HG03457 (cell line): ENCODE data around the gene KSR2.

ENCODE experiments used
- ATAC-seq: cut with Tn5 transposase; IDR thresholded peaks from one replicate; pipeline ENCODE4 v1.9.1; 2021; ENCODE audit warnings: moderate number of reproducible peaks; ENCODE audit not compliant: unreplicated experiment

KSR2 gene

DNA sequence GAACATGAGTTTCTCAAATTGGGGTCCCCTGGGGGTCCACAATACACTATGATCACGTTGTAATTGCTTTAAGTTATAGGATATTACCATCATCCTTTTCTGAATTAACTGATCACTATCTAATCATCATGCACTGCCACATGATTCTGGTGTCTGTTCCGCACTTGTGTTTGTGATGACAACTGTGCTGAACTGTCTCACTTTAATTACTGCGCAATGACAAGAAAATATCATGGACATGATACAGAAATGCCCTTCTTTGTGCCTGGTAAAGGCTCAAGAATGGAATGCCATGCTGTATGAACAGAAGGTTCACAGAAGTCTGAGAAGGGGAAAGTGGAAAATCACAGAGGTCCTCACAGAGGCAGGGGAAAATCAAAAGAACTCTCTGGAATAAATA lies 541.6 kb downstream of the KSR2 start:
- no peak for ATAC-seq

DNA sequence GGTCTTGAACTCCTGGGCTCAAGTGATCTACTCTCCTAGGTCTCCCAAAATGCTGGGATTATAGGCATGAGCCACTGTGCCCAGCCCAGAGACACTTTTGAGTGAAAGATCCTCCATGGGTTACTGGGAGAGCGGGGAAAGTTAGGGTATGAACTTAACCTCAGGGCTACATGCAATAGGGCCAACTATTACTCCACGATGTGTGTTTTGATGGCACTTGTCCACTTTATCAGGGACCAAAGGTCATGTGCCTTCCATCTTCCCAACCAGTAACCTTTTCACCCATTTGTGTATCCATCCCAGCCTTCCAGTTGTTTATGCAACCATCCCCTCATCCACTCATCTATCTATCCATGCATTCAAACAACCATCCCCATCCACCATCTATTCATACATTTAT lies 546.8 kb downstream of the KSR2 start:
- ATAC-seq = no peak

DNA sequence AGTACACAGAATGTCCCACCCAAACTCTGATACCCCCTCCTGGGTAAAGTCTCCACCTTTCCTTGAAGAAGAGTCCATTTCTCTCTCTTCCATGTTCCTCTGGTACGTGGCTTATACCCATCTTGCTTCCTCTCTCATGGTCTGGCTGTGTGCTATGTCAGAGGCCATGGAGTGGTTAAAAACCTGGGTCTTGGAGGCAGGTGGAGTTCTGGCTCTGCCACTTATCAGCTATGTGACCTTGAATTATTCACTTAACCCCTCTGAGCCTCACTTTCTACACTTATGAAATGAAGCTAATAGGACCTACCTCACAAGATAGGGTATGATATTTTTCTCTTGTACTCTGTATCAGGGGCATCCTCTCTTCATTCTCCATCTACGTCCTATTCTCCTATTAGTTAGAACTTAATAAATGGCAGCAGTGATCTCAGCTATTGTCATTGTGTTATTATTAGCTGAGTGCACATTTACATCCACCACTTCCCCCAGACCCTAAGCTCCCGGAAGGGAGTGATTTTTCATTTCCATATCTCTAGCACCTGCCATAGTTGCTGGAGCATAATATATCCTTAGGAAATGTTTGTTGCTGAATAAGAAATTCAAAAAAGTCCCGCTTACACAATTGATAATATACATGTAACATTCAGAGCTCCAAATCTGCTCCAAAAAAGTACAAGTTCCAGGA lies 547.6 kb downstream of the KSR2 start:
- no peak for ATAC-seq

DNA sequence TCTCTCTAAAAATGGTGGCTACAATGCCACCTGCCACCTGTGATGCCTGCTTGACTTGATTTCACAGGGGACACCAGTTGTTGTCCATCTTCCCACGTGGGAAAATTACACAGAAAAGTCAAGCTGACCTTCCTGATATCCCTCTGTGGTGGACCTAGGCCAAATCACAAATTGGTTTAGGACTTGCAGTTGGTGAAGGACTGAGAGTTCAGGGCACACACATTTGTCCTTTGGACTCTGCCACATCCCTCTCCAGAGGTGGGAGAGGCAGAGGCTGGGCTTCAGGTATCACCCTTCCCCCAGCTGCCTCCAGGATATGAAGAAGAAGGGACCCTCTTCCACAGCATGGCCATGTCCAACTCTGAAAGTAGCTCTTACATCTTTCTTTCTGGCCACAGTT lies 551.8 kb downstream of the KSR2 start:
- no peak for ATAC-seq

DNA sequence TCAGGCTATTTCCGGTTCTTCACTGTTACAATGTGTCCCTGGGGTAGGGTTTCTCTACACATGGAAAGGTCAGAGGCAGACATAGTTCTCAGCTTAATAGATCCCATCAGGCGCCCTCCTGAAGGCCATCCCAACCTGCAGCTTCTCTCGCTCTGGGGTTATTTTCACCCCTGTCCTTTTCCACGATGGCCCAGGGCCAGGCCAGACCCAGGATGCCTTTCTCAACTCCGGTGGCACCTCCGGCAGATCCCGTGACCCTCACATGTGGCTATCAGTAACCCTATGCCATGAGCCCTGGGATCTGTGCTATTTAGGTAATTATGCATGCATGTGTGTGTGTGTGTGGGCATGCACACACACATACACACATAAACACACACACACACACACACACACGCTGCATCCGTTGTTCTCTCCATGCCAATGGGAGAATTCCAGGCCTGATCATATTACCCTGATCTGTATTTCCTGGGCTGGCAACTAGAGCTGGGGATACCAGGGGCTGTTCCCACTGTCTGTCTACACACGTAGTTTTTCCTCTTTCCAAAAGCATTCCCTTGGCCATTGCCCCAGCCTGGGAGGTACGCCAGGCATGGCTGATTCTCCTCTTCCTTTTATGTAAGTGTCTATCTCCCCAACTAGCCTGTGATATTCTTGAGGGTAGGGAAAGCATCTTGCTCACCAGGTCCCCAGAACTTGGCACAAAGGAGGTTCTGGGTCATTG lies 556.2 kb downstream of the KSR2 start:
- no peak for ATAC-seq

DNA sequence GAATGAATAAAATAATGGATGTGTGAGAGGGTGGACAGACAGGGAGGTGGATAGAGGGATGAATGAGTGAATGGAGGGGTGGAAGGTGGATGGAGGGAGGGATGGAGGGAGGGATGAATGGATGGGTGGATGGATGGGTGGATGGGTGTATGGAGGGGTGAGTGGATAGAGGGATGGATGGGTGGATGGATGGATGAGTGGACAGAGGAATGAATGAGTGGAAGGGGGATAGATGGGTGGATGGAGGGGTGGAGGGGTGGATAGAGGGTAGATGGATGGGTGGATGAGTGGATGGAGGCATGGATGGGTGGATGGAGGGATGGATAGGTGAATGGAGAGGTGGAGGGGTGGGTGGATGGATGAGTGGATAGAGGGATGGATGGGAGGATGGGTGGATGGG lies 559.5 kb downstream of the KSR2 start:
- ATAC-seq = no peak

DNA sequence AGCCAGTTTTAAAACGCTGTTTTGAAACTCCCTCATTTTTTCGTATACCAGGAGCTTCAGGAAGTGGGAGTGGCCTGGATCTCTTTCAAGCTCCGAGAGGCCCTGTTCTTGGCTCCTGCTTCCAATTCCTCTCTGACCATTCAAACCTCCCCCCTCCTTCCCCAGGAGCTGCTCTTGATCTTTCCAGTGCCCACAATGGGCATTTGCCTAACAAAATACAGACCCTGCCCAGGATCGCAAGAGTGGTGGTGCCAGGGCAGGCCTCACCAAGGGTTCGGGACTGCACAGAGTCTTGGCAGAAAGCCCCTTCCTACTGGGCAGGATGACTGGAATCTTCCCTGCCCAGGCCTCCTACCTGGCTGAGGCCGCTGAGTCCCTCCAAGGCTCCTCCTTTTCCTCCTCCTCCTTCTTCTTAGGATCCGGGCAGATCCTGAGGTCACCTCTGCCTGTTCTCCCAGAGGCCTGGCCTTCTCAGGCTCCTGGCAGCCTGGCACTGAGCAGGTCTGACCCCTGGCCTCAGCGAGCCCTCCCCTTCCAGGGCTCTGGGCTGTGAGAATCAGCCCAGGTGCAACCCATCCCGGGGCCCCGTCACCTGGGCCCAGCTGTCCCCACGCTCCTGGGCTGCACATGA lies 560.5 kb downstream of the KSR2 start:
- no peak for ATAC-seq

DNA sequence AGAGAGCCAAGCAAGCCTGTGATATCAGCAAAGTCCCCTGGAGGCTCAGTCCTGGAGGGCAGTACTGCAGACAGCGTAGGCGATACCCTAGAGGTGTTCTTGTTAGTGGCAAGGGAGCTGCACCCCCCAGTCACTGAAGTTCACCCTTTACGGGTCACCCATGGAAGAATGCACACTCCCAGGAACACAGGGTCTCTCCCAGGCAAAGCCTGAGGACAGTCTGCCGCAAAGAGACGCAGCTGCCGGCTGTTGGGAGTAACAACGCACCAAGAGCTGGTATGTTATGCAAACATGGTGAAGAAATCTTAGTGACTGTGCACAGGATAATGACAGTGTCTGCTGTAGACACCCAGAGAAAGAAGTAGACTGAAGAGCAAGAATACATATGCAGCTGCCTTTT lies 563.9 kb downstream of the KSR2 start:
- ATAC-seq = no peak

DNA sequence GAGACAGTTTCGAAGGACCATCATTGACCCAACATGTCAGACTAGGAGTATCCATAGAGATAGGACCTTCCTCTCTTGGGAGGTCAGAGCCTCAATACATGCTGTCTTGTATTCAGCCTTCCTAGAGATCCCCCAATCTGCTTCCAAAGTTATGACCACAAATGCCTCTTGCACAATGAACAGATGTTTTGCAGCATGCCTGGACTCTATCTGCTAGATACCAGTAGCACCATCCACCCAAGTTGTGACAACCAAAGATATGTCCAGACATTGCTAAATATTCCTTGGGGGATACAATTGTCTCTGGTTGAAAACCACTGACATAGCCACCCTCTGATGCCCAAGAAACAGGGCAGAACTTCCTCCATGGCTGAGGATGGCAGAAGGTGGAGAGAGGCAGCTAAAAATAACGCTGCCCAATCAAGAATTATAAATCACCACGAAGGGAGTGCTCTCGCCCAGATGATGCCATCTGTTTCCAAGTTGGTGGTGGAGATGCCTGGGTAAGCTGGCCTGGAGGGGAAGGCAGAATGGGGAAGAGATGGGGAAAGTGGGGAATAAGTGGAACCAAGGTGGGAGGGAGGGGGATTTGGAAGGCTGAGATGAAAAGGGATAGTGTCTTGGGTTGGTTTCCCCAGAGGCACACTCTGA lies 564.5 kb downstream of the KSR2 start:
- no peak for ATAC-seq

DNA sequence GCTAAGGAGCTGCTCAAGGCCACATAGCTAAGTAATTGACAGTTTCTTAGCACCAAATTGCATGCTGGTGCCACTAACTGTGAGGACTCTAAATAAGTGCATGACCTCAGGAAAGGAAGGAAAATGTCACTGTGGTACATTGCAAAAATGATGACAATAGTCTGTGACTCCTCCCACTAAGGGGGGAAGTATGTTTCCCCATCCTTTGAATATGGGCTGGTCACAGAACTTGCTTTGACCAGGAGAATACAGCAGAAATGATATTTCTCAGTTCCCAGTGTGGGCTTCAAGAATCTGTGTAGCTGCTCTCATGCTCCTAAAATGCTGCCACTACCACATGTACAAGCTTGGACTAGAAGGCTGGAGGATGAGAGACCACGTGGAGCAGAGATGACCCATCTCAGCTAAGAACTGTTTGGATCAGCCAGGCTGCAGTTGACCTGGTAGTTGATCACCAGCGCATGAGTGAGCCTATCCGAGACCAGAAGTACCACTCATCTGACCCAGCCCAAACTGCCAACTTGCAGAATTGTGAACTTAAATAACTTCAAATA lies 565.1 kb downstream of the KSR2 start:
- ATAC-seq = no peak
